Measurements from ENCODE around the gene TAPT1.

The TAPT1 gene

DNA sequence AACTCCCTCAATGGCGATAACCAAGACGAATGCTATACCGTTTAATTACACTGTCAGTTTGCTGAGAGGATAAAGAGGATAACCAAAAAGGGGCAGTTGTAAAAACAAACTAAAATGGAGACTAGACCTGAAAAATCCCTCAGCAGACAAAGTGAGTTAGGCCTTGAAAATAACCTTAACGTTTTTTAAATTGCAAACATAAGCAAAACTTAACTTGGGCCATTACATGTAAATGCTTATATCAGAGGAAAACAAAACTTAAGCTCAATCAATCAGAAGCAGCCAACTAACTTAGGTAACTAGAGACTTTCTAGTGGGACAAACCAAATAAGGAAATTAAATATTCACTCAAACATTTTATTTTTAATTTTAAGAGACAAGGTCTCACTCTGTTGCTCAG, 17.0 kb upstream of the TAPT1 start:
- H3K4me1 ChIP-seq (ENCODE audit: control insufficient read depth in 1 of 2, insufficient read depth in 1 of 2, low read depth in 1 of 2, low read length in 1 of 2) = peaks cover 18% of the 10 kb centered on the region in 2 experiments
- no peak overlapping the region for H3K27ac ChIP-seq
- no peak for TF ChIP-seq CTCF (IDR thresholded peaks at IDR 0.05)
- H3K27me3 ChIP-seq = no peaks in the 10 kb centered on the region
- peaks cover 4% of the 10 kb centered on the region for H3K36me3 ChIP-seq
- no peaks in the 10 kb centered on the region for H3K9me3 ChIP-seq
- no peak overlapping the region for H3K4me3 ChIP-seq (ENCODE audit: low read depth in 1 of 2, low read length in 1 of 2)

DNA sequence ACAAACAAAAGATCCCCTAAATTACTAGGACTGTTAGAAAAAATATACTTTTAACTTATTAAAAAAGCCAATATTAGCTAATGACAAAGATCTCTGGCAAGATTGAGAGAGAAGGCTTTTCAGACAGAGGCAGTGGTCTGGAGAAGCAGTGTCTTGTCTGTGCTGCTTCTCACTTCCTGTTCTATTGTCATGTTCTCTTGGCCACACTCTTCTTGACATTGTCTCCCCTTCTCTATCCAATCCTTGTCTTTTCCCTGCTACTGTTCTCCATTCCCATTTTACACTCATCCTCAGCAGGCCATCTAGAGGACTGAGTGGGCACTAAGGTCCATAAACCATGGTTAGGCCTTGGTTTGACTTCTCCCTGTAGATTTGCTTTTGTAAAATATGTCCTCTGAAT, 14.0 kb upstream of the TAPT1 start:
- Histone ChIP-seq H3K36me3 (no peaks in the 10 kb centered on the region), H3K4me3 (ENCODE audit: low read depth in 1 of 2, low read length in 1 of 2) (no peak overlapping the region), H3K9me3 (no peaks in the 10 kb centered on the region), H3K27me3 (no peaks in the 10 kb centered on the region), H3K4me1 (ENCODE audit: control insufficient read depth in 1 of 2, insufficient read depth in 1 of 2, low read depth in 1 of 2, low read length in 1 of 2) (peaks cover 37 to 48% of the 10 kb centered on the region in 2 experiments), H3K27ac (peak overlapping the region; percentile 2)
- TF ChIP-seq CTCF (IDR thresholded peaks at IDR 0.05) = no peak

DNA sequence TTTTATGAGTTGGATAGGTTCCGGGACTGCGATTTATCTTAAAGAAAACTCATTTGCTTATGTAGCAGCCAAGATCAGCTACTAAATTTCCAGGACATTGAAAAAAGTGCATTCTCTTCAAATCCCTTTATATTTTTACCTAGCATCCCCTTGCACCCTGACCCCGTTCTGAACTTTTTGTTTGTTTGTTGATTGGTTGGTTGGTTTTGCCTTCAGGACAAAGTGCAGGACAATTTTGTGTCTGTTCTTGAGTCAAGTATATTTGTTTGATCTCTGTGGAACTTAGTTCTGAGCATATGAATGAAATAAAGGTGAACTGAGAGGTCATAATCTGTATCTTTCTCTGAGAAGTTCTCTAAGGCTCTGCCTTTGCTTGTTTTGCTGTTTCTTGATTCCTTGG, 12.8 kb upstream of the TAPT1 start:
- Histone ChIP-seq H3K4me3 (ENCODE audit: low read depth in 1 of 2, low read length in 1 of 2) (no peak overlapping the region), H3K9me3 (no peaks in the 10 kb centered on the region), H3K27me3 (no peaks in the 10 kb centered on the region), H3K27ac (peak overlapping the region; percentile 90), H3K36me3 (no peaks in the 10 kb centered on the region), H3K4me1 (ENCODE audit: control insufficient read depth in 1 of 2, insufficient read depth in 1 of 2, low read depth in 1 of 2, low read length in 1 of 2) (peaks cover 37 to 54% of the 10 kb centered on the region in 2 experiments)
- TF ChIP-seq CTCF (IDR thresholded peaks at IDR 0.05) = no peak

- no peak for TF ChIP-seq CTCF (IDR thresholded peaks at IDR 0.05)
- peak overlapping the region; percentile 90 for H3K27ac ChIP-seq
- H3K27me3 ChIP-seq = no peaks in the 10 kb centered on the region
- no peaks in the 10 kb centered on the region for H3K36me3 ChIP-seq
- peak overlapping the region; percentile 35 to 40 for H3K4me3 ChIP-seq (ENCODE audit: low read depth in 1 of 2, low read length in 1 of 2)
- H3K9me3 ChIP-seq = no peaks in the 10 kb centered on the region
- H3K4me1 ChIP-seq (ENCODE audit: control insufficient read depth in 1 of 2, insufficient read depth in 1 of 2, low read depth in 1 of 2, low read length in 1 of 2) = peaks cover 37 to 59% of the 10 kb centered on the region in 2 experiments
These were observed 12.1 kb upstream of the TAPT1 start for GRCh38 chr4:16238327-16238726.

DNA sequence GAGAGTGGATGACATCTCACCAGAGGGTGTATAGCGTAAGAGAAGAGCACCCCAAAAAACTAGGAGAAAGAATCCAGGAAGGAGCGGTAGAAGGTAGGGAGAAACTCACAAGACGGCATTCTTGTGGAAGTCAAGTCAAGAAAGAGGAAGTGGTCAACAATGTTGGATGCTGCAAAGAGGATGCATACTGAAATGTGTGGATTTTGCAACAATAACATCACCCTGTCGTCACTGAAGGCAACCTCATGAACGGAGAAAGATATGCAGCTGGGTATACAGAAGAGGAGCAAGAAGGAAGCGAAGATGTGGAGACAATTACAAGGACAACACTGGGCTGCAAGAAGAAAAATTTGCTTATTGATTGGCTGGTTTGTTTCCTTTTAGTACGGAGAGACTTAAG, 11.4 kb upstream of the TAPT1 start:
- Histone ChIP-seq H3K9me3 (no peaks in the 10 kb centered on the region), H3K4me3 (ENCODE audit: low read depth in 1 of 2, low read length in 1 of 2) (peak overlapping the region; percentile 35 to 40)
- peak; percentile 20 for TF ChIP-seq CTCF (IDR thresholded peaks at IDR 0.05)

More for the DNA sequence above, 11.4 kb upstream of the TAPT1 start:
- Histone ChIP-seq H3K27me3 (no peaks in the 10 kb centered on the region), H3K27ac (peak overlapping the region; percentile 90), H3K4me1 (ENCODE audit: control insufficient read depth in 1 of 2, insufficient read depth in 1 of 2, low read depth in 1 of 2, low read length in 1 of 2) (peaks cover 37 to 59% of the 10 kb centered on the region in 2 experiments), H3K36me3 (no peaks in the 10 kb centered on the region)
